Naive thymus-derived CD4-positive, alpha-beta T cell (primary cell): Measurements from ENCODE around the gene VCP. TPM values are rescaled to one million over a fixed set of nuclear protein-coding genes. Genes with fewer than 3 reads are reported as not detected.

Experiments used
- ATAC-seq: fragments of 150-1000 bp; cut with Tn5 transposase; 2 replicates; pipeline ENCODE4 v1.10.0; 2021; ENCODE audit warnings: mild to moderate bottlenecking, moderate library complexity
- CTCF ChIA-PET: fragments of 350-600 bp; sonication (Branson Sonifier 250); formaldehyde crosslinking; loops from one replicate; lab custom pipeline; 2021; ENCODE audit warnings: antibody characterized with exemption; lab: Charles Lee
- POLR2A ChIA-PET: fragments of 350-600 bp; sonication (Branson Sonifier 250); formaldehyde crosslinking; loops from one replicate; lab custom pipeline; 2021; ENCODE audit warnings: antibody characterized with exemption, inconsistent platforms; lab: Charles Lee
- DNase-seq, 9 donors: peaks; one replicate each; pipeline versions ENCODE4 v3.0.0 to v3.0.0-alpha.2; 2020 to 2022; ENCODE audit warnings: mixed read lengths in 1 of 9
- H3K27ac ChIP-seq: one replicate; pipeline ENCODE4 v1.7.0; 2013; ENCODE audit warnings: mild to moderate bottlenecking, low read depth, low read length, moderate library complexity
- H3K27me3 ChIP-seq, 2 donors: one replicate each; pipeline ENCODE4 v1.7.0; 2013; ENCODE audit warnings: low read length in 2 of 2, mild to moderate bottlenecking in 2 of 2, moderate library complexity in 2 of 2; ENCODE audit not compliant: control insufficient read depth in 2 of 2, insufficient read depth in 2 of 2
- H3K36me3 ChIP-seq, 3 experiments: 1 replicate in 2 of 3; 2 replicates in 1 of 3; pipeline ENCODE4 v1.7.0; 2013; ENCODE audit warnings: low read length in 3 of 3, mild to moderate bottlenecking in 3 of 3, moderate library complexity in 1 of 3; ENCODE audit not compliant: insufficient read depth in 3 of 3, control insufficient read depth in 2 of 3
- H3K4me1 ChIP-seq, 2 donors: one replicate each; pipeline ENCODE4 v1.7.0; 2013; ENCODE audit warnings: low read length in 2 of 2, mild to moderate bottlenecking in 2 of 2, moderate library complexity in 1 of 2; ENCODE audit not compliant: control insufficient read depth in 2 of 2, insufficient read depth in 2 of 2
- H3K4me3 ChIP-seq: 2 replicates; pipeline ENCODE4 v1.7.0; 2013; ENCODE audit warnings: mild to moderate bottlenecking, low read length
- H3K9me3 ChIP-seq, 3 experiments: 1 replicate in 2 of 3; 2 replicates in 1 of 3; pipeline ENCODE4 v1.7.0; 2013; ENCODE audit warnings: low read length in 3 of 3; ENCODE audit not compliant: control insufficient read depth in 2 of 3
- H3K27ac Mint-ChIP-seq, 9 donors: one replicate each; pipeline ENCODE4 v1.8.0; 2020 to 2022; ENCODE audit warnings: mixed read lengths in 9 of 9, mild to moderate bottlenecking in 8 of 9, moderate library complexity in 5 of 9, inconsistent platforms in 2 of 9
- H3K27me3 Mint-ChIP-seq, 5 donors: one replicate each; pipeline ENCODE4 v1.8.0; 2021 to 2022; ENCODE audit warnings: mixed read lengths in 5 of 5, mild to moderate bottlenecking in 1 of 5
- H3K36me3 Mint-ChIP-seq, 5 donors: one replicate each; pipeline ENCODE4 v1.8.0; 2020 to 2022; ENCODE audit warnings: mixed read lengths in 5 of 5, mild to moderate bottlenecking in 3 of 5, inconsistent platforms in 1 of 5
- H3K4me1 Mint-ChIP-seq, 7 donors: one replicate each; pipeline ENCODE4 v1.8.0; 2020 to 2022; ENCODE audit warnings: mixed read lengths in 7 of 7, mild to moderate bottlenecking in 3 of 7, inconsistent platforms in 1 of 7
- H3K4me3 Mint-ChIP-seq, 10 donors: one replicate each; pipeline ENCODE4 v1.8.0; 2020 to 2022; ENCODE audit warnings: mild to moderate bottlenecking in 10 of 10, mixed read lengths in 10 of 10, moderate library complexity in 6 of 10, inconsistent platforms in 2 of 10
- H3K9me3 Mint-ChIP-seq, 11 donors: one replicate each; pipeline ENCODE4 v1.8.0; 2020 to 2022; ENCODE audit warnings: mixed read lengths in 11 of 11, mild to moderate bottlenecking in 4 of 11, inconsistent platforms in 1 of 11, moderate library complexity in 1 of 11
- intact Hi-C, 2 donors: fragments of 100-400 bp; cut with micrococcal nuclease; formaldehyde crosslinking; loops; one replicate each; pipeline ENCODE4 v1.15.1; 2023
- polyA plus RNA-seq, 2 donors: library from polyadenylated mRNA; unstranded; fragments of 300-500 nt; fragmentation: Illumina TruSeq; gene quantifications; one replicate each; pipeline ENCODE4 v1.2.3, GENCODE V29; 2021
- total RNA-seq, 6 experiments: library from RNA in 5 of 6; stranded (reverse) in 5 of 6; gene quantifications; 1 replicate in 5 of 6; 2 replicates in 1 of 6; pipeline ENCODE4 v1.2.3 and lab custom pipeline; 2021 to 2026

VCP gene
- total and polyA plus RNA-seq, 7 experiments from 2014 or later, result 134 to 259 (median 198) TPM

- H3K27me3 Mint-ChIP-seq, result peaks cover 0 to 3% (median 0%) of the 10 kb centered on the region in 5 donors
- DNase-seq (no peak), ATAC-seq (no peak)
- Histone ChIP-seq H3K36me3 (peaks cover 19 to 44% (median 35%) of the 10 kb centered on the region in 3 experiments), H3K4me1 (peaks cover 22 to 43% of the 10 kb centered on the region in 2 donors), H3K27ac (no peak overlapping the region), H3K27me3 (no peaks in the 10 kb centered on the region), H3K4me3 (no peak overlapping the region), H3K9me3 (no peaks in the 10 kb centered on the region)
- H3K4me3 Mint-ChIP-seq, result peak overlapping the region; percentile 49 to 95 (median 62)
- ChIA-PET POLR2A (interaction anchor here (0.6 to 4.9 kb wide), 3 partner anchors 10 to 27 kb away, joined by 3 to 28 read pairs (median 3); partner anchors contain the start of genes FANCG and PIGO), CTCF (interaction anchor here (1.2 kb wide), 1 partner anchor 484 kb away, joined by 4 read pairs; no protein-coding TSS in a partner anchor)
- peaks cover 0 to 2% (median 0%) of the 10 kb centered on the region in 11 donors for H3K9me3 Mint-ChIP-seq
- peaks cover 34 to 59% (median 55%) of the 10 kb centered on the region in 7 donors for H3K4me1 Mint-ChIP-seq
- peak overlapping the region in 5 of 9 donors; percentile 19 to 75 (median 31) for H3K27ac Mint-ChIP-seq
- H3K36me3 Mint-ChIP-seq, result peaks cover 0 to 36% (median 24%) of the 10 kb centered on the region in 5 donors
- intact Hi-C loops, result no loop called here
Observed at GRCh38 chr9:35069020-35069419, 3.4 kb downstream of the VCP start.

DNA sequence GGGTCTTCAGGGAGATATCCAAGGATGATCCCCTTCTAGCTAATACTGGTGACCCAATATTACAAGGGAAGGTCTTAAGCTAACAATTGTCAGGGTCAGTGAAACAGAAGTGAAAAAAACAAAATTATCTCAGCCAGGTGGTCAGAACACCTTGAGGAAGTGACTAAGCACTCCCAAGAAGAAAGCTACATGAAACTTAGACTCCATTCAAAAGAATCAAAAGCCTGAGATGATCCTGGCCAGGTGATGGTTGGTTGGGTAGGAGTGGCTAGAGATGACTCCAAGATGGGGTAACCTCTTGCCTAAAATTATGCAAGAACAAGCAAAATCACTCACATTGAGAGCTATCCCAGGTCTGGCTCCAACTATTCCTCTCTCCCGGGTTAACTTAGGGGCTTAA lies 5.4 kb downstream of the VCP start:
- Histone ChIP-seq H3K27me3 (no peaks in the 10 kb centered on the region), H3K36me3 (peaks cover 35 to 64% (median 54%) of the 10 kb centered on the region in 3 experiments), H3K27ac (no peak overlapping the region), H3K4me1 (peaks cover 22 to 38% of the 10 kb centered on the region in 2 donors), H3K9me3 (no peaks in the 10 kb centered on the region), H3K4me3 (no peak overlapping the region)
- ATAC-seq, result no peak
- Mint-ChIP-seq H3K36me3 (peaks cover 8 to 50% (median 41%) of the 10 kb centered on the region in 5 donors), H3K9me3 (no peaks in the 10 kb centered on the region), H3K27ac (peak overlapping the region in 2 of 9 donors; percentile 32 to 58), H3K4me1 (peaks cover 33 to 52% (median 48%) of the 10 kb centered on the region in 7 donors), H3K4me3 (peak overlapping the region in 1 of 10 donors; percentile 13), H3K27me3 (no peaks in the 10 kb centered on the region)
- CTCF ChIA-PET, result no interaction called here
- POLR2A ChIA-PET, result interaction anchor here (0.6 to 4.9 kb wide), 5 partner anchors 12 to 1349 kb away, joined by 3 to 28 read pairs (median 3); partner anchors contain the start of gene FANCG
- DNase-seq, result no peak
- intact Hi-C loops, result no loop called here

DNA sequence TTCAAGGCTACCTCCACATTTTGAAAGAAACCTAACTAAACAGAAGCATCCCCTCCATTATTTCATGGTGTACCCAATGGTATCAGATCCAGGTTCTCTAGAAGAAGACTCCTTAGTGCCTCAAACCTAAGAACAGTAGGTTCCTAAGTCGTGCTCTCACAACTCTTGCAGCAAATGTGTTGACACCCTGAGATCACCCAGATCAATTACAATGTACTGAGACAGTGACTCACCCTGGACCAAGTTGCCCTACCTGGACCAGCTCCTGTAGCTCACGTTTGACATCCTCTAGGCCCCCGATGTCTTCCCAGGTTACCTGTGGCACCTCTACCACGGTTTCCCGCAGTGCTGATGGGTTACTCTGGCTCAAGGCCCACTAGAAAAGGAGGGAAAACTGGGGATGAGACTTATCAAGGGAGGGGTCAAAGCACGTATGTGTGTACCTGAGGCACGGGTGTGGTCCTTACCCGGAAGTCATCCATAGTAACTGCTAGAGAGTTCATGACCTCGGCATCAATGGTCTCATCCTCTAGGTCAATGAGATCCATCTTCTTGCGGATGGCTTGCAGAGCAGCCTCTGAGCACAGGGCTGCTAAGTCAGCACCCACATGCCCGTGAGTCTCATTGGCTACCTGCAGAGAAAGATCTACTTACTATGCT lies 11.7 kb downstream of the VCP start:
- ChIA-PET CTCF (no interaction called here), POLR2A (no interaction called here)
- Mint-ChIP-seq H3K4me1 (peaks cover 0 to 12% (median 0%) of the 10 kb centered on the region in 7 donors), H3K4me3 (no peak overlapping the region), H3K27me3 (no peaks in the 10 kb centered on the region), H3K36me3 (peaks cover 28 to 82% (median 59%) of the 10 kb centered on the region in 5 donors), H3K9me3 (no peaks in the 10 kb centered on the region), H3K27ac (peak overlapping the region in 3 of 9 donors; percentile 14 to 41 (median 23))
- H3K27me3 ChIP-seq, result no peaks in the 10 kb centered on the region
- no peaks in the 10 kb centered on the region for H3K9me3 ChIP-seq
- DNase-seq (no peak), ATAC-seq (peak; percentile 5)
- intact Hi-C loops, result no loop called here
- H3K27ac ChIP-seq, result no peak overlapping the region
- H3K36me3 ChIP-seq, result peaks cover 70 to 98% (median 75%) of the 10 kb centered on the region in 3 experiments
- H3K4me1 ChIP-seq, result no peaks in the 10 kb centered on the region
- no peak overlapping the region for H3K4me3 ChIP-seq

DNA sequence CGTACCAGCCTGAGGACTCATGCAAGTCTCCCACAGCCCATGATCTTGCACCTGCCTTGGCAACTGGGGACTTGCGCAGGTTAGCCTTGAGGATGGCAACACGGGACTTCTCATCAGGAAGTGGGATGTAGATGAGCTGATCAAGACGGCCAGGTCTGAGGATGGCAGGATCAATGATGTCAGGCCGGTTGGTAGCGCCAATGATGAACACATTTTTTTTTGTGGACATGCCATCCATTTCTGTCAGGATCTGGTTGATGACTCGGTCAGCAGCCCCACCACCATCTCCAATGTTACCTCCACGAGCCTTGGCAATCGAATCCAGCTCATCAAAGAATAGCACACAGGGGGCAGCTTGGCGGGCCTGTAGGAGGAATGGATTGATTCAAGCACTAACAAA lies 13.0 kb downstream of the VCP start:
- Mint-ChIP-seq H3K4me1 (peaks cover 0 to 12% (median 0%) of the 10 kb centered on the region in 7 donors), H3K4me3 (peak overlapping the region in 1 of 10 donors; percentile 10), H3K9me3 (no peaks in the 10 kb centered on the region), H3K36me3 (peaks cover 28 to 84% (median 59%) of the 10 kb centered on the region in 5 donors), H3K27me3 (no peaks in the 10 kb centered on the region), H3K27ac (peak overlapping the region in 2 of 9 donors; percentile 64 to 86)
- intact Hi-C loops, result no loop called here
- DNase-seq (no peak), ATAC-seq (no peak)
- Histone ChIP-seq H3K9me3 (no peaks in the 10 kb centered on the region), H3K36me3 (peaks cover 63 to 85% (median 65%) of the 10 kb centered on the region in 3 experiments), H3K27me3 (no peaks in the 10 kb centered on the region), H3K4me1 (no peaks in the 10 kb centered on the region), H3K27ac (no peak overlapping the region), H3K4me3 (no peak overlapping the region)
- CTCF ChIA-PET, result no interaction called here
- POLR2A ChIA-PET, result no interaction called here

DNA sequence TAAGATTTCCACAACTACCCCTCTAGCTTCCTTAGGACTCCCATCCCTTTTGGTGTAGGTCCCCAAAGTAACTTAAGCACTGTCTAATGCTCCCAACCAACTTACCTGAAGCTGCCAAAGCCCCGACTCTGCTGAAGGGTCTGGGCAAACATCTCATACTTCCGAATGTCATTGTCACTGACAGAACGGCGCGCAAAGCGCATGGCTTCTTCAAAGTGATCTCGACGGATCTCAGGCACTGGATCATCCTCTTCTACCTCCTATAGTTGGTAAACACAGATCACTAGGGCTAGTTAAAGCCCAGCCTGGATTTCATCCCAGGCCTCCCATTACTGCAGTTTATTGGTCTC lies 15.2 kb downstream of the VCP start:
- DNase-seq, result no peak
- H3K27ac ChIP-seq, result no peak overlapping the region
- ChIA-PET CTCF (no interaction called here), POLR2A (no interaction called here)
- Mint-ChIP-seq H3K27me3 (no peaks in the 10 kb centered on the region), H3K4me3 (no peak overlapping the region), H3K9me3 (no peaks in the 10 kb centered on the region), H3K27ac (peak overlapping the region in 2 of 9 donors; percentile 22 to 43), H3K4me1 (peaks cover 0 to 9% (median 0%) of the 10 kb centered on the region in 7 donors), H3K36me3 (peaks cover 22 to 79% (median 49%) of the 10 kb centered on the region in 5 donors)
- H3K27me3 ChIP-seq, result no peaks in the 10 kb centered on the region
- no peaks in the 10 kb centered on the region for H3K9me3 ChIP-seq
- no peak for ATAC-seq
- no peak overlapping the region for H3K4me3 ChIP-seq
- H3K36me3 ChIP-seq, result peaks cover 43 to 69% (median 49%) of the 10 kb centered on the region in 3 experiments
- intact Hi-C loops, result no loop called here
- H3K4me1 ChIP-seq, result no peaks in the 10 kb centered on the region

- Mint-ChIP-seq H3K4me3 (no peak overlapping the region), H3K27ac (peak overlapping the region in 2 of 9 donors; percentile 21 to 44), H3K9me3 (no peaks in the 10 kb centered on the region), H3K36me3 (peaks cover 20 to 74% (median 44%) of the 10 kb centered on the region in 5 donors), H3K4me1 (peaks cover 0 to 7% (median 0%) of the 10 kb centered on the region in 7 donors), H3K27me3 (no peaks in the 10 kb centered on the region)
- CTCF ChIA-PET, result no interaction called here
- Histone ChIP-seq H3K4me3 (no peak overlapping the region), H3K27me3 (no peaks in the 10 kb centered on the region), H3K36me3 (peaks cover 38 to 64% (median 44%) of the 10 kb centered on the region in 3 experiments), H3K27ac (no peak overlapping the region), H3K4me1 (no peaks in the 10 kb centered on the region), H3K9me3 (no peaks in the 10 kb centered on the region)
- intact Hi-C loops, result no loop called here
- ATAC-seq (peak; percentile 23), DNase-seq (no peak)
- POLR2A ChIA-PET, result no interaction called here
Observed at GRCh38 chr9:35056571-35057270, 15.7 kb downstream of the VCP start.
